ENCODE measurements around the gene NPM1. TPM values are rescaled to one million over a fixed set of nuclear protein-coding genes. Genes with fewer than 3 reads are reported as not detected.
"Not testable (repeated sequence)": the region's sequence is repeated elsewhere in the genome, so short reads cannot be mapped to it uniquely, and the experiment has no call there.

The NPM1 gene
- total RNA-seq, 1 donor, result 1,271 TPM

DNA sequence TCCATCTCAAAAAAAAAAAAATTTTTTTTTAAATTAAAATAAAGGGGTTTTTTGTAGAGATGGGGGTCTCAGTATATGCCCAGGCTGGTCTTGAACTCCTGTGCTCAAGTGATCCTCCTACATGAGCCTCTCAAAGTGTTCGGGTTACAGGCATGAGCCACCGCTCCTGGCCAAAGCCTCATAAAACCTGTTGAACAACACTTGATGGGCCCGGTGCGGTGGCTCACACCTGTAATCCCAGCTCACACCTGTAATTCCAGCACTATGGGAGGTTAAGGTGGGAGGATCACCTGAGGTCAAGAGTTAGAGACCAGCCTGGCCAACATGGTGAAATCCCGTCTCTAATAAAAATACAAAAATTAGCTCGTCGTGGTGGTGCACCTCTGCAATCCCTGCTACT lies 7.7 kb upstream of the NPM1 start:
- DNase-seq (ENCODE audit: insufficient read length, low spot score, missing footprints), result no peak
- Histone ChIP-seq H2AFZ (ENCODE audit: low read length) (no peak overlapping the region), H3K4me1 (ENCODE audit: insufficient read depth, low read length) (no peaks in the 10 kb centered on the region), H3K9me3 (ENCODE audit: low read depth, low read length) (no peaks in the 10 kb centered on the region), H3K4me2 (ENCODE audit: insufficient read depth, low read length) (no peak overlapping the region), H3K79me2 (ENCODE audit: insufficient read depth, low read length) (no peaks in the 10 kb centered on the region), H4K20me1 (ENCODE audit: insufficient read depth, low read length) (no peaks in the 10 kb centered on the region), H3K36me3 (ENCODE audit: insufficient read depth, low read length) (no peaks in the 10 kb centered on the region), H3K27ac (ENCODE audit: low read depth, low read length) (no peak overlapping the region), H3K4me3 (ENCODE audit: insufficient read depth, low read length) (no peak overlapping the region), H3K27me3 (ENCODE audit: insufficient read depth, low read length) (no peaks in the 10 kb centered on the region)
- TF ChIP-seq, protein P1, sequence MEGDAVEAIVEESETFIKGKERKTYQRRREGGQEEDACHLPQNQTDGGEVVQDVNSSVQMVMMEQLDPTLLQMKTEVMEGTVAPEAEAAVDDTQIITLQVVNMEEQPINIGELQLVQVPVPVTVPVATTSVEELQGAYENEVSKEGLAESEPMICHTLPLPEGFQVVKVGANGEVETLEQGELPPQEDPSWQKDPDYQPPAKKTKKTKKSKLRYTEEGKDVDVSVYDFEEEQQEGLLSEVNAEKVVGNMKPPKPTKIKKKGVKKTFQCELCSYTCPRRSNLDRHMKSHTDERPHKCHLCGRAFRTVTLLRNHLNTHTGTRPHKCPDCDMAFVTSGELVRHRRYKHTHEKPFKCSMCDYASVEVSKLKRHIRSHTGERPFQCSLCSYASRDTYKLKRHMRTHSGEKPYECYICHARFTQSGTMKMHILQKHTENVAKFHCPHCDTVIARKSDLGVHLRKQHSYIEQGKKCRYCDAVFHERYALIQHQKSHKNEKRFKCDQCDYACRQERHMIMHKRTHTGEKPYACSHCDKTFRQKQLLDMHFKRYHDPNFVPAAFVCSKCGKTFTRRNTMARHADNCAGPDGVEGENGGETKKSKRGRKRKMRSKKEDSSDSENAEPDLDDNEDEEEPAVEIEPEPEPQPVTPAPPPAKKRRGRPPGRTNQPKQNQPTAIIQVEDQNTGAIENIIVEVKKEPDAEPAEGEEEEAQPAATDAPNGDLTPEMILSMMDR (IDR thresholded peaks at IDR 0.05; ENCODE audit: extremely low read depth, low read depth, low read length), result no peak

DNA sequence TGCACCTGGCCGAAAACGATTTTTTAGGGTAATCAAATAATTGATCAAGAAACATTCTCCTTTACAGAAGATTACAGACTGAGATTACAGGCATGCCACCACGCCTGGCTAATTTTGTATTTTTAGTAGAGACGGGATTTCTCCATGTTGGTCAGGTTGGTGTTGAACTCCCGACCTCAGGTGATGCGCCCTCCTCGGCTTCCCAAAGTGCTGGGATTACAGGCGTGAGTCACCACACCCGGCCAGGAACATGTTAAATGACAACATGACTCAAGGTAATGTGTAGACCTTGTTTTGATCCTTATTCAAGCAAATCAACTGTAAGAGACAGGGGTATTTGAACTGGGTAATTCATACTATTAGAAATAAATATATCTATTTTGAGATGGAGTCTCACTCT lies 3.2 kb upstream of the NPM1 start:
- H3K9me3 ChIP-seq (ENCODE audit: low read depth, low read length); H3K27ac ChIP-seq (ENCODE audit: low read depth, low read length); H3K27me3 ChIP-seq (ENCODE audit: insufficient read depth, low read length); H3K36me3 ChIP-seq (ENCODE audit: insufficient read depth, low read length); H2AFZ ChIP-seq (ENCODE audit: low read length); H3K4me2 ChIP-seq (ENCODE audit: insufficient read depth, low read length); H3K4me3 ChIP-seq (ENCODE audit: insufficient read depth, low read length); DNase-seq (ENCODE audit: insufficient read length, low spot score, missing footprints); H3K4me1 ChIP-seq (ENCODE audit: insufficient read depth, low read length): not testable (repeated sequence)
- Histone ChIP-seq H3K79me2 (ENCODE audit: insufficient read depth, low read length) (peaks cover 17% of the 10 kb centered on the region), H4K20me1 (ENCODE audit: insufficient read depth, low read length) (peaks cover 17% of the 10 kb centered on the region)

DNA sequence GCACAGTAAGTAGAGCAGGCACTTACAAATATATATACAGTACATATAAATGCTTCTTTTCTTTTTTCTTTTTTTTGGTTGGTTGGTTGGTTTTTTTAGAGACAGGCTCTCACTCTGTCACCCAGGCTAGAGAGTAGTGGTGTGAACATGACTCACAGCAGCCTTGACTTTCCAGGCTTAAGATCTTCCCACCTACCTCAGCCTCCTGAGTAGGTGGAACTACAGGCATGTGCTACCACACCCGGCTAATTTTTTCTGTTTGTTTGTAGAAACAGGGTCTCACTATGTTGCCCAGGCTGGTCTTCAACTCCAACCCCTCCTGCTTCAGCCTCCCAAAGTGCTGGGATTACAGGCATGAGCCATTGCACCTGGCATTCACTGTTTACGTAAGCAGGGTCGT lies 2.6 kb upstream of the NPM1 start:
- H3K9me3 ChIP-seq (ENCODE audit: low read depth, low read length); H3K27ac ChIP-seq (ENCODE audit: low read depth, low read length); H2AFZ ChIP-seq (ENCODE audit: low read length); H3K27me3 ChIP-seq (ENCODE audit: insufficient read depth, low read length); H3K4me3 ChIP-seq (ENCODE audit: insufficient read depth, low read length); H3K4me2 ChIP-seq (ENCODE audit: insufficient read depth, low read length); DNase-seq (ENCODE audit: insufficient read length, low spot score, missing footprints); H3K4me1 ChIP-seq (ENCODE audit: insufficient read depth, low read length): not testable (repeated sequence)
- Histone ChIP-seq H3K36me3 (ENCODE audit: insufficient read depth, low read length) (peaks cover 10% of the 10 kb centered on the region), H3K79me2 (ENCODE audit: insufficient read depth, low read length) (peaks cover 23% of the 10 kb centered on the region), H4K20me1 (ENCODE audit: insufficient read depth, low read length) (peaks cover 23% of the 10 kb centered on the region)

DNA sequence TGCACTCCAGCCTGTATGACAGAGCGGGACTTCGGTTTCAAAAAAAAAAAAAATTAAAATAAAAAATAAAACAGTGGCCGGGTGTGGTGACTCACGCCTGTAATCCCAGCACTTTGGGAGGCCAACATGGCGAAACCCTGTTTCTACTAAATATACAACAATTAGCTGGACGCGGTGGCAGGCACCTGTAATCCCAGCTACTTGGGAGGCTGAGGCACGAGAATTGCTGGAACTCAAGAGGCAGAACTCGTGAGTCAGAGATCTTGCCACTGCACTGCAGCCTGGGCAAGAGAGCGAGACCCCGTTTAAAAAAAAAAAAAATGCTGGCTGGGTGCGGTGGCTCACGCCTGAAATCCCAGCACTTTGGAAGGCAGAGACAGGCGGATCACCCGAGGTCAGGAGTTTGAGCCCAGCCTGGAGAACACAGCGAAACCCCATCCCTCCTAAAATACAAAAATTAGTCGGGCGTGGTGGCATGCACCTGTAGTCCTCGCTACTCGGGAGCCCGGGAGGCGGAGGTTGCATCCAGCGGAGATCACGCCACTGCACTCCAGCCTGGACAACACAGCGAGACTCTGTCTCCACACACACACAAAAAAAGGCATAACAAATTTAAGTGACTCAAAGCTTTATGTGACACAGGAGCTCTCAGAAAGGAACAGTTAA lies 1.5 kb upstream of the NPM1 start:
- no peaks in the 10 kb centered on the region for H3K9me3 ChIP-seq (ENCODE audit: low read depth, low read length)
- no peak overlapping the region for H2AFZ ChIP-seq (ENCODE audit: low read length)
- H3K4me1 ChIP-seq (ENCODE audit: insufficient read depth, low read length), result peaks cover 16% of the 10 kb centered on the region
- H3K4me2 ChIP-seq (ENCODE audit: insufficient read depth, low read length), result peak overlapping the region; percentile 85
- peaks cover 21% of the 10 kb centered on the region for H3K36me3 ChIP-seq (ENCODE audit: insufficient read depth, low read length)
- DNase-seq (ENCODE audit: insufficient read length, low spot score, missing footprints), result no peak
- no peak overlapping the region for H3K4me3 ChIP-seq (ENCODE audit: insufficient read depth, low read length)
- H3K27me3 ChIP-seq (ENCODE audit: insufficient read depth, low read length), result no peaks in the 10 kb centered on the region
- H4K20me1 ChIP-seq (ENCODE audit: insufficient read depth, low read length), result peaks cover 34% of the 10 kb centered on the region
- no peak overlapping the region for H3K27ac ChIP-seq (ENCODE audit: low read depth, low read length)
- peaks cover 35% of the 10 kb centered on the region for H3K79me2 ChIP-seq (ENCODE audit: insufficient read depth, low read length)
- TF ChIP-seq, protein P1 (IDR thresholded peaks at IDR 0.05; ENCODE audit: extremely low read depth, low read depth, low read length), result no peak

DNA sequence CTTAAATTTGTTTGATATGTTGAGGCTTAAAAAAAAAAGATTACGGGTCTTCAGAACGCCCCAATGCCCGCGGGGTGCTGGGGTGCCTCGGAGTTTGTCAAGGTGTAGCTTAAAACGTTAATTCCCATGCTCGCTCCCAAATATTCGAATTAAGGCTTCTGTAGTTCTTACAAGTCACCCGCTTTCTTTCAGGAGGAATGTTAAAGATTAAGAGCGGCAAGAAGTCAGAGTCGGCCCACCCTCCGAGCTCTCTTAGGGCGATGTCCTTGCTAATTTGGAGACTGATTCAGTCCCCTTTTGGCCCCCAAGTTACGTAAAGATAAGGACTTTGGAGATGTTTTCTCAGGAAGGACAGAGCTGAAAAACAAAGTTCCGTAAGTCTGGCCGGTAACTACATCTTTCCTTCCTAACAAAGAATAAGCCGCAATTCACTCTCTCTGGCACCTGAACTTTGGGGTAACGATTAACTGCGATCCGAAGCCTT lies 746 bp upstream of the NPM1 start:
- peak; percentile 76 for DNase-seq (ENCODE audit: insufficient read length, low spot score, missing footprints)
- TF ChIP-seq, protein P1 (IDR thresholded peaks at IDR 0.05; ENCODE audit: extremely low read depth, low read depth, low read length), result no peak
- peaks cover 21% of the 10 kb centered on the region for H3K4me1 ChIP-seq (ENCODE audit: insufficient read depth, low read length)

More for the DNA sequence above, 746 bp upstream of the NPM1 start:
- peak overlapping the region; percentile 87 for H2AFZ ChIP-seq (ENCODE audit: low read length)
- peaks cover 42% of the 10 kb centered on the region for H3K79me2 ChIP-seq (ENCODE audit: insufficient read depth, low read length)
- peak overlapping the region; percentile 85 for H3K4me2 ChIP-seq (ENCODE audit: insufficient read depth, low read length)
- H3K27me3 ChIP-seq (ENCODE audit: insufficient read depth, low read length), result no peaks in the 10 kb centered on the region
- peaks cover 42% of the 10 kb centered on the region for H4K20me1 ChIP-seq (ENCODE audit: insufficient read depth, low read length)
- peak overlapping the region; percentile 77 for H3K27ac ChIP-seq (ENCODE audit: low read depth, low read length)
- peak overlapping the region; percentile 93 for H3K4me3 ChIP-seq (ENCODE audit: insufficient read depth, low read length)
- peaks cover 28% of the 10 kb centered on the region for H3K36me3 ChIP-seq (ENCODE audit: insufficient read depth, low read length)
- no peaks in the 10 kb centered on the region for H3K9me3 ChIP-seq (ENCODE audit: low read depth, low read length)
